Progenitor cell of endocrine pancreas (in vitro differentiated cells): ENCODE data around the gene ZDHHC3. TPM values are rescaled to one million over a fixed set of nuclear protein-coding genes. Genes with fewer than 3 reads are reported as not detected.
A peak's percentile ranks its signal among the peaks of the same experiment; 100 is the strongest.

Experiments
- DNase-seq: peaks from one replicate; pipeline ENCODE4 v3.0.0; 2021; ENCODE audit warnings: low spot score; ENCODE audit not compliant: unreplicated experiment
- H3K27ac Mint-ChIP-seq: 2 replicates; pipeline ENCODE4 v1.8.0; 2021; ENCODE audit warnings: mild to moderate bottlenecking, moderate library complexity, mixed read lengths
- H3K27me3 Mint-ChIP-seq: 2 replicates; pipeline ENCODE4 v1.8.0; 2021; ENCODE audit warnings: mixed read lengths
- H3K36me3 Mint-ChIP-seq: 2 replicates; pipeline ENCODE4 v1.8.0; 2022; ENCODE audit warnings: mixed read lengths; ENCODE audit not compliant: insufficient read depth
- H3K4me1 Mint-ChIP-seq: 2 replicates; pipeline ENCODE4 v1.8.0; 2021; ENCODE audit warnings: low read depth, mixed read lengths
- H3K4me3 Mint-ChIP-seq: 2 replicates; pipeline ENCODE4 v1.8.0; 2021; ENCODE audit warnings: low read depth, mild to moderate bottlenecking, moderate library complexity, mixed read lengths
- H3K9me3 Mint-ChIP-seq: 2 replicates; pipeline ENCODE4 v1.8.0; 2021; ENCODE audit warnings: low read depth, mixed read lengths
- CTCF ChIP-seq: fragments of 200-600 bp; sonication (generic); IDR thresholded peaks from one replicate; pipeline ENCODE4 v1.5.0; 2021; ENCODE audit warnings: antibody characterized with exemption, mild to moderate bottlenecking; ENCODE audit not compliant: unreplicated experiment
- total RNA-seq: library from RNA; stranded (reverse); gene quantifications from 2 replicates; pipeline ENCODE4 v1.2.1, GENCODE V29; 2021

Gene ZDHHC3
- total RNA-seq, 1 donor from 2014 or later, result 64.9 TPM

- Mint-ChIP-seq H3K9me3 (no peaks in the 10 kb centered on the region), H3K4me1 (peaks cover 37% of the 10 kb centered on the region), H3K27ac (peak overlapping the region; percentile 90), H3K27me3 (no peaks in the 10 kb centered on the region), H3K36me3 (peaks cover 20% of the 10 kb centered on the region), H3K4me3 (no peak overlapping the region)
- DNase-seq, result no peak
- no peak for TF ChIP-seq CTCF
These were observed 20.6 kb upstream of the ZDHHC3 start for GRCh38 chr3:44996556-44996969.

GRCh38 chr3:44995142-44995770 is 19.3 kb upstream of the ZDHHC3 start:
- no peaks in the 10 kb centered on the region for H3K27me3 Mint-ChIP-seq

GRCh38 chr3:44993471-44994205 is 17.7 kb upstream of the ZDHHC3 start:
- TF ChIP-seq CTCF, result no peak
- Mint-ChIP-seq H3K9me3 (no peaks in the 10 kb centered on the region), H3K4me1 (peaks cover 37% of the 10 kb centered on the region), H3K4me3 (no peak overlapping the region), H3K36me3 (peaks cover 12% of the 10 kb centered on the region), H3K27ac (peak overlapping the region; percentile 36), H3K27me3 (no peaks in the 10 kb centered on the region)
- DNase-seq, result no peak

More at GRCh38 chr3:44995142-44995770, 19.3 kb upstream of the ZDHHC3 start:
- no peak for DNase-seq
- peak overlapping the region; percentile 78 for H3K27ac Mint-ChIP-seq
- no peaks in the 10 kb centered on the region for H3K9me3 Mint-ChIP-seq
- H3K36me3 Mint-ChIP-seq, result peaks cover 15% of the 10 kb centered on the region
- no peak for TF ChIP-seq CTCF
- H3K4me3 Mint-ChIP-seq, result peak overlapping the region; percentile 0
- H3K4me1 Mint-ChIP-seq, result peaks cover 37% of the 10 kb centered on the region

DNA sequence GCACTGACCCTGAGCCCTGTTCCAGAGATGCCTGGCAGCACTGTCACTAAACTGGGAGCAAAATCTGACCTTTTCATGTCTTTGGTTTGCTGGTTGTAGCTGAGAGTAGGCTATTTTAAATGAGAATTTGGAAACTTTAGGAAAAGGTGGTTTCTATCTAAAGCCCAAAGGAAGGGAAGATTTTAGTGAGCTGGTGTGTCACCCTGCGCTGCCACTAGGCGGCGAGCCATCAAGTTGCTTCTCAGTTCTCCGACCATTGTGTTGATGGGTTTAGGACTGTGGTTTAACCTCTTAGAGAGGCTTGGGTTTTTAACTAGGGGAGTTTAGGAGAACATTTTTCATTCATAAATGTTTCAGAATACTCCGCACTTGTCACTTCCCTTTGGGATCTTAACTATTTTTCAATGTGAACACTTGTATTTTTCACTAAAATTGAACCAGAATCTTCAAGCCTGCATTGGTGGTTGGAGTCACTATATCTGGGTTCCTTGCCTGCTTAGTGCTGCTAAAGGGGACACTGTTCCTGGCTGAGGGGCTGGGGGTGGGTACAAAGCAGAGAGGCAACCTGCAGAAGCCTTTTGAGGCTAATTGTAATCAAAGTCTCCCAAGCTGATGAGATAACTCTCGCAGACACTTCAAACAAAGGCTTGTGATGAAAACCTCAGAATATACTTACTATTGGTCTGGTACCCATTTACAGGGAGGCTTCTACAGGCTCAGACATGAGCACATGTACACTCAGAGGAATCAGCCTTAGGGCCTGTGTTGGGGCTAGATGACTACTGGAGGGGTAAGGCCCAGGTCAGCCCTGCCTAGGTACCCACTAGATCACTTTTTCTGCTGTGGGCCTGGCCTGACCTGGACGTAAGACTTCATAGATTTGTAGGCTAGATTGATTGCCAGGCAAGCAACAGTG is 16.8 kb upstream of the ZDHHC3 start:
- peak overlapping the region; percentile 36 for H3K27ac Mint-ChIP-seq
- peaks cover 12% of the 10 kb centered on the region for H3K36me3 Mint-ChIP-seq
- peak; percentile 68 for TF ChIP-seq CTCF
- no peaks in the 10 kb centered on the region for H3K9me3 Mint-ChIP-seq
- H3K27me3 Mint-ChIP-seq, result no peaks in the 10 kb centered on the region
- no peak for DNase-seq
- no peak overlapping the region for H3K4me3 Mint-ChIP-seq
- peaks cover 37% of the 10 kb centered on the region for H3K4me1 Mint-ChIP-seq

- H3K36me3 Mint-ChIP-seq, result peaks cover 12% of the 10 kb centered on the region
- no peak overlapping the region for H3K27ac Mint-ChIP-seq
- DNase-seq, result no peak
- peaks cover 31% of the 10 kb centered on the region for H3K4me1 Mint-ChIP-seq
- H3K27me3 Mint-ChIP-seq, result no peaks in the 10 kb centered on the region
- no peak for TF ChIP-seq CTCF
- no peak overlapping the region for H3K4me3 Mint-ChIP-seq
- H3K9me3 Mint-ChIP-seq, result no peaks in the 10 kb centered on the region
These were observed 15.4 kb upstream of the ZDHHC3 start for GRCh38 chr3:44991326-44991725.
